ENCODE measurements around the gene AKAP17A.

DNA sequence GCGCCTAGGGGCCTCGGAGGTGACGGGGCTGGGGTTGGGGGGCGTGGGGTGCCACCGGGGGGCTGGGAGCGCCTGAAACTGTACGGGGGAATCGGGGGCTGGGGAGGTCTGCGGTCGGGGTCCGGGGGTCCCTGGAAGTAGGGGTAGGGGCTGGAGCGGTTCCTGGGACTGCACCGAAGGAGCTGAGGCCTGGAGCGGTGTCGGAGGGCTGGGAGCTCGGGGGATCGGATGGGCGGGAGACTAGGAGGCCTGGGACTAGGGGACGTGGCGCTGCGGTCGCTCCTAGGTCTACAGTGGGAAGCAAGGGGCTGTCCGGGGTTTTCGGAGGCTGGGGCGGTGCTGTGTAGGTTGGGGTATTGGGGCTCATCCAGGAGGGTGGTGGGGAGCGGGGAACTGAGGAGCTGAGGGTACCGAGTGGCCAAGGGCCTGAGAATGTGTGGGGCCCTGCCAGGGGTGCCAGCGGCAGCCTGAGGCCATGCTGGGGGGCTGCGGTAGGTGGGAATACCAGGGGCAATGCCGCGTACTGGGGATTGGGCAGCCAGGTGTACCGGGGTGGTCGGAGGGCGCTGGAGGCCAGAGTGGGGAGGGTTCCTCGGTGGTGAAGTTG is 562 bp downstream of the AKAP17A start:
- TF ChIP-seq, protein P1, sequence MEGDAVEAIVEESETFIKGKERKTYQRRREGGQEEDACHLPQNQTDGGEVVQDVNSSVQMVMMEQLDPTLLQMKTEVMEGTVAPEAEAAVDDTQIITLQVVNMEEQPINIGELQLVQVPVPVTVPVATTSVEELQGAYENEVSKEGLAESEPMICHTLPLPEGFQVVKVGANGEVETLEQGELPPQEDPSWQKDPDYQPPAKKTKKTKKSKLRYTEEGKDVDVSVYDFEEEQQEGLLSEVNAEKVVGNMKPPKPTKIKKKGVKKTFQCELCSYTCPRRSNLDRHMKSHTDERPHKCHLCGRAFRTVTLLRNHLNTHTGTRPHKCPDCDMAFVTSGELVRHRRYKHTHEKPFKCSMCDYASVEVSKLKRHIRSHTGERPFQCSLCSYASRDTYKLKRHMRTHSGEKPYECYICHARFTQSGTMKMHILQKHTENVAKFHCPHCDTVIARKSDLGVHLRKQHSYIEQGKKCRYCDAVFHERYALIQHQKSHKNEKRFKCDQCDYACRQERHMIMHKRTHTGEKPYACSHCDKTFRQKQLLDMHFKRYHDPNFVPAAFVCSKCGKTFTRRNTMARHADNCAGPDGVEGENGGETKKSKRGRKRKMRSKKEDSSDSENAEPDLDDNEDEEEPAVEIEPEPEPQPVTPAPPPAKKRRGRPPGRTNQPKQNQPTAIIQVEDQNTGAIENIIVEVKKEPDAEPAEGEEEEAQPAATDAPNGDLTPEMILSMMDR (IDR thresholded peaks at IDR 0.05), result no peak
- no peak for TF ChIP-seq POLR2A (IDR thresholded peaks at IDR 0.05)
